ENCODE results near the gene COPS8. TPM values are rescaled to one million over a fixed set of nuclear protein-coding genes. Genes with fewer than 3 reads are reported as not detected.

The COPS8 gene
- total RNA-seq (2012; rRNA removed) (47.0 and 61.4 TPM in 2 replicates), polyA plus RNA-seq (2012; rRNA removed) (58.5 and 64.9 TPM in 2 replicates), Bru-seq, nascent RNA (percentile 79 among the genes with signal in this experiment), BruChase-seq, experiment 1, labeled RNA remaining after a 6-hour chase (percentile 73 among the genes with signal in this experiment), BruChase-seq, experiment 2, labeled RNA remaining after a 2-hour chase (percentile 69 among the genes with signal in this experiment)
- polyA plus RNA-seq (2012; cell fraction: cytosol; rRNA removed) = 24.6 and 26.5 TPM in 2 replicates
- polyA plus RNA-seq (2012; cell fraction: nucleus; rRNA removed; ENCODE audit: low replicate concordance) = 5.9 and 48.0 TPM in 2 replicates
- long read RNA-seq, full-length matches to known transcripts = 63 of 78 reads
- long read RNA-seq, partial matches to known transcripts = 2 of 78 reads
- long read RNA-seq, other reads (novel, unspliced or antisense) = 13 of 78 reads

DNA sequence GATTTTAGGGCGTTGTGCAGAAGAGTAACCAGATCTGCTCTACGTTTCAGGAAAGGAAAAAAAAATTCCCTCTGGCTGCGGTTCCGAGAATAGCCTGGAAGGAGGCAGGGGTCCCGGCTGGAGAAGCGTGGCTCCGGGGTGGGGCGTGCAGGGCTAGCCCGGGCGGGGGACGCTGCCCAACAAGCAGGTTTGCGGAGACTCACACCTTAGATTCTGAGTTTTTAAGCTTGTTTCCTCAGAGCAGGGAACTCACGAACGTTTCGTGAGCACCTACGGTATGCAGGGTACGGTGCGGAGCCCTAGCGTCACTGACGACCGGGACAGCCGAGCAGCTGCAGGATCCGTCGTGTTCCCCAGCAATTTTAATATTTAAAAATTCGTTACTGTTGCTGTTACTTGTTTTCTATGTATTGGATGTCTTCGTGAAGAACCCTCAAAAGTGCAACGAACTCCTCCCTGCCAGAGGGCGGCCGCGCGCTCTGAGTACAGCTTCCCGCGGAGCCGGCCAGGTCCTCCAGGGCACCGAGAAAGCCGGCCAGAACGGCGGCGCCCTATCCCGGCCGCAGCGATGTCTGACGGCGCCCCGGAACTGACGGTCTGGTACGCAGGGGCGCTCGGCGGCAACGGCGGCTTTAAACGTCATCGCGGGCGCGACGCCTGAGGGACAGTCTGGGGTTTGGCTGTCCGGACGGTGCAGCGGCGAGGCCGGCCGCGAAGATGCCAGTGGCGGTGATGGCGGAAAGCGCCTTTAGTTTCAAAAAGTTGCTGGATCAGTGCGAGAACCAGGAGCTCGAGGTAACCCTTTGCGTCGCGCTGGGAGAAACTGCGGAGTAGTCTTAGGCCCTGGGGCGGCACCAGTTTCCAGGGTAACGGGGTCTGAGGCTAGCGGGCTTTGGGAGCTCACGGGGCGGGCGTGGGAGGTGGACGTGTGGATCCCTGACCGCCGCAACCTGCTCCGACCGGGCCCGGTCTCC is at the start of gene COPS8:
COPS8 (plus strand) TSS at position 642 of the 974 bp plus-strand sequence; CDS start at position 718, 76 bp downstream.
- dilution Hi-C loops (cut with HindIII; ENCODE audit: low sequenced_read_pairs, unreplicated experiment) = no loop called here
- ChIA-PET CTCF (interaction anchor here (0.5 to 1.8 kb wide), 8 partner anchors 9 to 908 kb away, joined by 3 to 6 read pairs (median 3); no protein-coding TSS in a partner anchor), POLR2A (ENCODE audit: unreplicated experiment) (interaction anchor here (0.6 to 1.0 kb wide), 2 partner anchors 43 to 660 kb away, joined by 3 to 6 read pairs; no protein-coding TSS in a partner anchor)
- H3K27me3 ChIP-seq (ENCODE audit: control insufficient read depth, insufficient read depth, low read length) = no peaks in the 10 kb centered on the region
- peak within 1 kb of the TSS; percentile 90 for H2AFZ ChIP-seq (replicated peaks; ENCODE audit: low read length, poor library complexity)
- peak within 1 kb of the TSS; percentile 66 for H3K4me3 ChIP-seq (ENCODE audit: insufficient read depth, low read depth, low read length)
- H2AK9ac ChIP-seq (replicated peaks; ENCODE audit: low read depth, low read length, poor library complexity) = peak within 1 kb of the TSS; percentile 5
- peak within 1 kb of the TSS; percentile 8 for H2BK5ac ChIP-seq (ENCODE audit: low read depth, low read length, poor library complexity, severe bottlenecking)
- in situ Hi-C loops (cut with MboI; ENCODE audit: low sequenced_read_pairs) = loop anchor here (25.0 kb wide), 1 partner anchor 1448 kb away; no protein-coding TSS in a partner anchor
- peak; percentile 99 for ATAC-seq (ENCODE audit: low read depth)
- peak within 1 kb of the TSS; percentile 8 for H4K5ac ChIP-seq (ENCODE audit: low read depth, low read length)
- peak within 1 kb of the TSS; percentile 17 for H3K18ac ChIP-seq (ENCODE audit: low read depth, low read length)
- H2AK5ac ChIP-seq (ENCODE audit: low read depth, low read length) = peak within 1 kb of the TSS; percentile 3
- H3K9me3 ChIP-seq (ENCODE audit: control insufficient read depth, insufficient read depth, low read length) = no peaks in the 10 kb centered on the region
- peak within 1 kb of the TSS; percentile 94 for H3K4me2 ChIP-seq (ENCODE audit: low read depth, low read length)
- 0% methylated on average over 48 of the region's 86 CpGs; no CpG with 5 or more reads in 1 of the 2 experiments for WGBS, 2 experiments (ENCODE audit: extremely low coverage in 2 of 2, insufficient read length in 1 of 2)
- peak within 1 kb of the TSS; percentile 66 for H3K4ac ChIP-seq (ENCODE audit: low read depth, low read length)
- no peak within 1 kb of the TSS for H2BK20ac ChIP-seq (ENCODE audit: low read depth, low read length)
- H4K8ac ChIP-seq (ENCODE audit: low read depth in 2 of 2, low read length in 2 of 2) = peak within 1 kb of the TSS; percentile 70 to 91
- intact Hi-C loops (cut with micrococcal nuclease) = no loop called here
- peak within 1 kb of the TSS; percentile 43; the same call in 1 of the 3 replicates for H2BK15ac ChIP-seq (ENCODE audit: low read depth, low read length)
- no TSS peak for BruUV-seq (replicated peaks)
- H2BK120ac ChIP-seq (ENCODE audit: low read depth, low read length) = peak within 1 kb of the TSS; percentile 3
- no peaks in the 10 kb centered on the region for H4K20me1 ChIP-seq (ENCODE audit: insufficient read depth, low read length)
- peak within 1 kb of the TSS; percentile 78 for H3K14ac ChIP-seq (replicated peaks; ENCODE audit: low read depth, low read length)
- peak within 1 kb of the TSS; percentile 82 for H3K27ac ChIP-seq (ENCODE audit: insufficient read depth, low read length)
- peak within 1 kb of the TSS; percentile 86 for H3K23ac ChIP-seq (ENCODE audit: low read depth, low read length)
- H3K56ac ChIP-seq (ENCODE audit: extremely low read depth, insufficient read depth, low read length) = peak within 1 kb of the TSS; percentile 82
- peak within 1 kb of the TSS; percentile 81 for H4K91ac ChIP-seq (ENCODE audit: insufficient read depth, low read depth, low read length)
- H3K9me1 ChIP-seq (ENCODE audit: insufficient read depth, low read length) = 0 out of 2 replicates have a peak, but pooled peaks cover 4% of the 10 kb centered on the region
- H3K36me3 ChIP-seq (ENCODE audit: control insufficient read depth, insufficient read depth, low read length) = peaks cover 2% of the 10 kb centered on the region; the same call in 1 of the 2 replicates
- peak within 1 kb of the TSS; percentile 74 for H3K9ac ChIP-seq (ENCODE audit: low read depth, low read length)
- H3K4me1 ChIP-seq (ENCODE audit: control insufficient read depth, insufficient read depth, low read length) = no peaks in the 10 kb centered on the region; the same call in 1 of the 2 replicates
- DNase-seq = peak; percentile 91
- H3K79me1 ChIP-seq (ENCODE audit: low read depth in 1 of 2, low read length in 2 of 2) = peaks cover 16 to 33% of the 10 kb centered on the region in 2 experiments
- TF ChIP-seq FOS (IDR thresholded peaks at IDR 0.05; ENCODE audit: low read depth, low read length) = no peak; the same call in 1 of the 2 replicates
- no peak; the same call in 1 of the 2 replicates for TF ChIP-seq CHD1 (IDR thresholded peaks at IDR 0.05; ENCODE audit: low read depth, low read length)
- TF ChIP-seq BHLHE40 (IDR thresholded peaks at IDR 0.05; ENCODE audit: low read depth, low read length) = no peak
- TF ChIP-seq, protein P1, sequence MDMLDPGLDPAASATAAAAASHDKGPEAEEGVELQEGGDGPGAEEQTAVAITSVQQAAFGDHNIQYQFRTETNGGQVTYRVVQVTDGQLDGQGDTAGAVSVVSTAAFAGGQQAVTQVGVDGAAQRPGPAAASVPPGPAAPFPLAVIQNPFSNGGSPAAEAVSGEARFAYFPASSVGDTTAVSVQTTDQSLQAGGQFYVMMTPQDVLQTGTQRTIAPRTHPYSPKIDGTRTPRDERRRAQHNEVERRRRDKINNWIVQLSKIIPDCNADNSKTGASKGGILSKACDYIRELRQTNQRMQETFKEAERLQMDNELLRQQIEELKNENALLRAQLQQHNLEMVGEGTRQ (IDR thresholded peaks at IDR 0.05; ENCODE audit: low read depth, low read length) = no peak
- no peak for TF ChIP-seq NFE2L2 (IDR thresholded peaks at IDR 0.05; ENCODE audit: low read depth, low read length)
- no peak for TF ChIP-seq RFX5 (IDR thresholded peaks at IDR 0.05; ENCODE audit: low read depth, low read length)
- no peak for TF ChIP-seq SMC3 (IDR thresholded peaks at IDR 0.05; ENCODE audit: low read depth, low read length)
- TF ChIP-seq POLR2A (IDR thresholded peaks at IDR 0.05; ENCODE audit: low read depth, low read length) = peak; percentile 96
- TF ChIP-seq CEBPB (IDR thresholded peaks at IDR 0.05; ENCODE audit: low read depth, low read length) = no peak
- TF ChIP-seq, protein P2, sequence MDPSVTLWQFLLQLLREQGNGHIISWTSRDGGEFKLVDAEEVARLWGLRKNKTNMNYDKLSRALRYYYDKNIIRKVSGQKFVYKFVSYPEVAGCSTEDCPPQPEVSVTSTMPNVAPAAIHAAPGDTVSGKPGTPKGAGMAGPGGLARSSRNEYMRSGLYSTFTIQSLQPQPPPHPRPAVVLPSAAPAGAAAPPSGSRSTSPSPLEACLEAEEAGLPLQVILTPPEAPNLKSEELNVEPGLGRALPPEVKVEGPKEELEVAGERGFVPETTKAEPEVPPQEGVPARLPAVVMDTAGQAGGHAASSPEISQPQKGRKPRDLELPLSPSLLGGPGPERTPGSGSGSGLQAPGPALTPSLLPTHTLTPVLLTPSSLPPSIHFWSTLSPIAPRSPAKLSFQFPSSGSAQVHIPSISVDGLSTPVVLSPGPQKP (IDR thresholded peaks at IDR 0.05; ENCODE audit: borderline replicate concordance, low read depth, low read length) = 0 out of 2 replicates have a peak, but pooled peaks have one; percentile 36
